ENCODE data around the gene BAIAP2.

BAIAP2 gene

DNA sequence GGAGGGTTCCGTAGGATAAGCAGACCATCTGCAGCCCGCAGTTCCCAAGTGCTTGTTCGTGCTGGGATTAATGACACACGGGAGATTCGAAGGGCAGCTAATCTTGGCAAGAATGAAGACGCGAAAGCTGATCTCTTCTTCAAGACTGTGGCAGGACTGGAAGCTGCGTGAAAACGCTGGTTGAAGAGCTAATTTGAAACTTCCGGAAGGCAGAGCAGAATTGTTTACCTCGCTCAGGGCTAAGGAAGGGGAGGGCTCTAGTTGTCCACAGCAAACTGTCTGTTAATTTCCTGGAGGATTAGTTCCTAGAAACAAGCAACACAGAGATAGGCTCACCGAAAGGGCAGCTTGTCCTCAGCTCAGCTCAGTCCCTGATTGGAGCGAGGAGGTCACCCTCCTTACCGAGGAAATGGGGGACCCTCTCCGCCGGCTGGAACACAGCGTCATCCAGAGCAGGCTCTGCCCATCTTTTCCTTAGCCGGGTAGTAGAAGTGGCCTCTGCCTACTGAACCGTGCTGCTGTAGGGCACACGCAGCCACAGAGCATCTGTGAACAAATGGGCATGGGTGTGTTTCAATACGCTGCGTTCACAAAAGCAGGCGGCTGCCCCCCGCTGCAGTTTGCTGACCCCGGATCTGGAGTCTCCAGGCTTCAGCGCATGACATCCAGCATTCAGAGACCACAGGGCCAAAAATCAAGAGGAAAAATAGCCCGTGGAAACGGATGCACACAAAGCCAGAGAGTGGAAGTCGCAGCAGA, 16.7 kb upstream of the BAIAP2 start:
- Histone ChIP-seq H3K9me3 (no peaks in the 10 kb centered on the region), H3K4me3 (ENCODE audit: low read depth in 1 of 2, low read length in 1 of 2) (peak overlapping the region; percentile 52 to 59), H3K27ac (peak overlapping the region; percentile 87), H3K27me3 (no peaks in the 10 kb centered on the region), H3K36me3 (no peaks in the 10 kb centered on the region), H3K4me1 (ENCODE audit: control insufficient read depth in 1 of 2, insufficient read depth in 1 of 2, low read depth in 1 of 2, low read length in 1 of 2) (peaks cover 5 to 13% of the 10 kb centered on the region in 2 experiments)
- TF ChIP-seq, protein P1, sequence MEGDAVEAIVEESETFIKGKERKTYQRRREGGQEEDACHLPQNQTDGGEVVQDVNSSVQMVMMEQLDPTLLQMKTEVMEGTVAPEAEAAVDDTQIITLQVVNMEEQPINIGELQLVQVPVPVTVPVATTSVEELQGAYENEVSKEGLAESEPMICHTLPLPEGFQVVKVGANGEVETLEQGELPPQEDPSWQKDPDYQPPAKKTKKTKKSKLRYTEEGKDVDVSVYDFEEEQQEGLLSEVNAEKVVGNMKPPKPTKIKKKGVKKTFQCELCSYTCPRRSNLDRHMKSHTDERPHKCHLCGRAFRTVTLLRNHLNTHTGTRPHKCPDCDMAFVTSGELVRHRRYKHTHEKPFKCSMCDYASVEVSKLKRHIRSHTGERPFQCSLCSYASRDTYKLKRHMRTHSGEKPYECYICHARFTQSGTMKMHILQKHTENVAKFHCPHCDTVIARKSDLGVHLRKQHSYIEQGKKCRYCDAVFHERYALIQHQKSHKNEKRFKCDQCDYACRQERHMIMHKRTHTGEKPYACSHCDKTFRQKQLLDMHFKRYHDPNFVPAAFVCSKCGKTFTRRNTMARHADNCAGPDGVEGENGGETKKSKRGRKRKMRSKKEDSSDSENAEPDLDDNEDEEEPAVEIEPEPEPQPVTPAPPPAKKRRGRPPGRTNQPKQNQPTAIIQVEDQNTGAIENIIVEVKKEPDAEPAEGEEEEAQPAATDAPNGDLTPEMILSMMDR (IDR thresholded peaks at IDR 0.05), result no peak

DNA sequence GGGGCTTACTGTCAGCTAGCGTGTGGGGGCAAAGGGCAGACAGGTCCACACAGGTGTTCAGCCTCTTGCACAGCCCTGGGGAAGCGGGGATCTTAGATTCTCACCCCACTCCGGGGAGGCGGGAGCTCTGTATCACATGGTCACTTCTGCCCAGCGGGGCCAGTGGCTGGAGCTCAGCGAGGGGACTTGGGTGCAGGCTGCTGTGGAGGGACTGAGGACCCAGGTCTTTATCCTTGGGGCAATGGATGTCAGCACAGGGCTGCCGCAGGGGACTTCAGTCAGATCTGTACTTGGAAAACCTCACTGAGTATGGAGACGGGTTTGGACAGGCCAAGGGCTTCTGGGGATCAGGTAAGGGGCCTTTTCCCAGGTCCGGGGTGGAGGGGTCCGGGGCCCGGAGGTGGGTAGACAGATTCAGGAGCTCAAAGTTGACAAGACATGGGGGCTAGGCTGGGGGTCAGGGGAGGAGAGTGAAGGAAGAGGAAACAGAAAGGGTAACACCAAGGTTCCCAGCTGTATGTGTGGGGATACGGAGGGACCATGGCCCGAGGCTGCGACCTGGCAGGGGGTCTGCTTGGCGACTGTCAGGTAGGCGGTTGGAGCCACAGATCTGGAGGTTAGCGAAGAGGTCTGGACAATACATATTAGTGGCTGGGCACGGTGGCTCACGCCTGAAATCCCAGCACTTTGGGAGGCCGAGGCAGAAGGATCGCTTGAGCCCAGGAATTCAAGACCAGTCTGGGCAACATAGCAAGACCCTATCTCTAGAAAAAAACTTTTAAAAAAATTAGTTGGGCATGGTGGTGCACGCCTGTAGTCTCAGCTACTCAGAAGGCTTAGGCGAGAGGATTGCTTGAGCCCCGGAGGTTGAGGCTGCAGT, 15.1 kb upstream of the BAIAP2 start:
- Histone ChIP-seq H3K36me3 (no peaks in the 10 kb centered on the region), H3K4me1 (ENCODE audit: control insufficient read depth in 1 of 2, insufficient read depth in 1 of 2, low read depth in 1 of 2, low read length in 1 of 2) (peaks cover 14 to 16% of the 10 kb centered on the region in 2 experiments), H3K27ac (no peak overlapping the region), H3K4me3 (ENCODE audit: low read depth in 1 of 2, low read length in 1 of 2) (no peak overlapping the region), H3K9me3 (no peaks in the 10 kb centered on the region), H3K27me3 (peaks cover under 1% of the 10 kb centered on the region)
- TF ChIP-seq, protein P1 (IDR thresholded peaks at IDR 0.05), result no peak

DNA sequence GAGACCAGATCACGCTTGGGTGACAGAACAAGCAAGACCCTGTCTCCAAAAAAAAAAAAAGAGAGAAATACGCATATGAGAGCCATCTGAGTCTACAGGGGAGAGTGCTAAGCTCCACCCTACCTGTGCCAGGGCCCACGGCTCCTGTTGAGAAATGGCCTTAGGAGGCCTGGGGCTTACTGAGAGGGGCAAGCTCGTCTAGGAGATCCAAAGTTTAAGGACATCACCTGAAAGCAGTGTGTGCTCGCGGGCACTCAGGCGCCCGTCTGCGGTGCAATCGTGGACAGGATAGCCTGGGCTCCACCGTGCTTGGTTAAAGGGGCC, 14.5 kb upstream of the BAIAP2 start:
- H3K36me3 ChIP-seq, result no peaks in the 10 kb centered on the region
- H3K4me1 ChIP-seq (ENCODE audit: control insufficient read depth in 1 of 2, insufficient read depth in 1 of 2, low read depth in 1 of 2, low read length in 1 of 2), result peaks cover 14 to 16% of the 10 kb centered on the region in 2 experiments
- H3K27me3 ChIP-seq, result peaks cover 6% of the 10 kb centered on the region
- no peaks in the 10 kb centered on the region for H3K9me3 ChIP-seq
- TF ChIP-seq, protein P1 (IDR thresholded peaks at IDR 0.05), result no peak
- no peak overlapping the region for H3K27ac ChIP-seq
- no peak overlapping the region for H3K4me3 ChIP-seq (ENCODE audit: low read depth in 1 of 2, low read length in 1 of 2)

DNA sequence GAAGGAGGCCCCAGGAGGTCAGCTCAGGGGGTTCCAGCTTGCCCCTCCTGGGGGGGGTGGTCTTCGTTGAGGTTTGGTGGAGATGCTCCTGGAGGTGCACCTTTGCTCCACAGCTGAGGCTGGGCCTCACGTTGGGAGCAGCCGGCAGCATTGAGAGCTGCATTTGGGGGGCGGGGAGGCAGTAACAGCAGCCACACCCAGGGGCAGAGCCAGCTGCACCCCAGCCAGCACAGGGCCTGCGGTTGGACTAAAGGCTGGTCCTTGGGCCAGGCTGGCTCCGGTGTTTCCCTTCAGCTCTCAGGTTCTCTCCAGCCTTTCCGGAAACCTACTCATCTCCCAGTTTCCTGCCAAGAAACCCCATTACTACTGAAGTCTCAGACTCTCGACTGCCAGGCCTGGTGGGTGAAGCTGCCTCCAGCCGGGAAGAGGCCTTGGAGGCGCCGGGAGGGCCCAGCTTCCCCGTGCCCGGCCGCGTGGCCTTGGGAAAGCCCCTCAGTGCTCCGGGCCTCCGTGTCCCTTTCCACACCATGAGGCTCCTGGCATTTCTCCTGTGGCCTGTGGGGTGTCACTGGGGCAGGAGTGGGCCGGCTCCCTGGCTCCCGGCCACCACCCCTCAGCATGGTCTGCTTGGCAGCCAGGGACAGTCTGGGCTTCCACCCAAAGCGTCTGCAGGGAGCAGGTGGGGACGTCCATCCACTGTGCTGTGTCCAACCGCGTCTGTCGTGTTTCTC, 14.0 kb upstream of the BAIAP2 start:
- Histone ChIP-seq H3K36me3 (no peaks in the 10 kb centered on the region), H3K4me1 (ENCODE audit: control insufficient read depth in 1 of 2, insufficient read depth in 1 of 2, low read depth in 1 of 2, low read length in 1 of 2) (peaks cover 14 to 16% of the 10 kb centered on the region in 2 experiments), H3K9me3 (no peaks in the 10 kb centered on the region), H3K27me3 (peaks cover 11% of the 10 kb centered on the region), H3K4me3 (ENCODE audit: low read depth in 1 of 2, low read length in 1 of 2) (no peak overlapping the region), H3K27ac (no peak overlapping the region)
- TF ChIP-seq, protein P1 (IDR thresholded peaks at IDR 0.05), result no peak

DNA sequence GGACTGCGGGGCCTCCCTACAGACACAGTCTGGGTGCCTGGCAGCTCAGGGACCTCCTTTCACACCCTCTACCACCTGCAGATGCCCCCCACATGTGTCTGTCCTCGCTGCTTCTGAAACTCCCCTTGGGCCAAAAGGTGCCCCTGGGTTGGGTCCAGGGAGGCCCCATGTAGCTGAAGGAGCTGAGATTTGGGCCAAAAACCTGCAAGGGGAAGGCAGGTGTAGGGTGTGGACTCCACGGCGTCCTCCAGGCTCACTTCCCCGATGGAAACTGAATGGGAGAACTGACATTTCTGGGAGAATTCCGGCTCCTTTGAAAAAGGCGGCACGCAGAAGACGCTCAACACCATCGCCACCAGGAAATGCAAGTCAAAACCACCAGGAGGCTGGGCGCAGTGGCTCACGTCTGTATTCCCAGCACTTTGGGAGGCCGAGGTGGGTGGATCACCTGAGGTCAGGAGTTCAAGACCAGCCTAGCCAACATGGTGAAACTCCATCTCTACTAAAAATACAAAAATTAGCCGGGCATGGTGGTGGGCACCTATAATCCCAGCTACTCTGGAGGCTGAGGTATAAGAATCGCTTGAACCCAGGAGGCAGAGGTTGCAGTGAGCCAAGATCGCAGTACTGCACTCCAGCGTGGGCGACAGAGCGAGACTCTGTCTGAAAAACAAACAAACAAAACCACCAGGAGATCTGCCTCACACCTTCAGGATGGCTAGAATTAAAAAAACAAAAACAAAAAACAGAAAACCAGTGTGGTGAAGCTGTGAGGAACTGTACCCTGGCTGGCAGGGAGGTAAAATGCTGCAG, 13.2 kb upstream of the BAIAP2 start:
- Histone ChIP-seq H3K4me3 (ENCODE audit: low read depth in 1 of 2, low read length in 1 of 2) (no peak overlapping the region), H3K9me3 (no peaks in the 10 kb centered on the region), H3K4me1 (ENCODE audit: control insufficient read depth in 1 of 2, insufficient read depth in 1 of 2, low read depth in 1 of 2, low read length in 1 of 2) (peaks cover 14 to 16% of the 10 kb centered on the region in 2 experiments), H3K27me3 (peaks cover 19% of the 10 kb centered on the region), H3K27ac (no peak overlapping the region), H3K36me3 (no peaks in the 10 kb centered on the region)
- TF ChIP-seq, protein P1 (IDR thresholded peaks at IDR 0.05), result no peak
